Duodenal mucosa (tissue), 2 donors: ENCODE data around the gene TYMS.
"Not testable (repeated sequence)": the region's sequence is repeated elsewhere in the genome, so short reads cannot be mapped to it uniquely, and the experiment has no call there.

ENCODE experiments used
- H3K27ac ChIP-seq: one replicate; pipeline ENCODE4 v1.7.0; 2013; ENCODE audit warnings: low read depth, low read length
- H3K27me3 ChIP-seq, 2 donors: one replicate each; pipeline ENCODE4 v1.7.0; 2013; ENCODE audit warnings: low read length in 2 of 2, control low read depth in 1 of 2; ENCODE audit not compliant: insufficient read depth in 2 of 2, control insufficient read depth in 1 of 2
- H3K36me3 ChIP-seq, 2 donors: one replicate each; pipeline ENCODE4 v1.7.0; 2013; ENCODE audit warnings: low read length in 2 of 2, control low read depth in 1 of 2; ENCODE audit not compliant: insufficient read depth in 2 of 2, control insufficient read depth in 1 of 2
- H3K4me1 ChIP-seq, 2 donors: one replicate each; pipeline ENCODE4 v1.7.0; 2013; ENCODE audit warnings: low read length in 2 of 2, control low read depth in 1 of 2; ENCODE audit not compliant: insufficient read depth in 2 of 2, control insufficient read depth in 1 of 2
- H3K4me3 ChIP-seq, 2 donors: one replicate each; pipeline ENCODE4 v1.7.0; 2013; ENCODE audit warnings: low read length in 2 of 2, low read depth in 1 of 2
- H3K9ac ChIP-seq, 2 donors: one replicate each; pipeline ENCODE4 v1.7.0; 2013; ENCODE audit warnings: low read length in 2 of 2, low read depth in 1 of 2
- H3K9me3 ChIP-seq, 2 donors: one replicate each; pipeline ENCODE4 v1.7.0; 2013; ENCODE audit warnings: low read length in 2 of 2, control low read depth in 1 of 2; ENCODE audit not compliant: control insufficient read depth in 1 of 2

Gene TYMS

DNA sequence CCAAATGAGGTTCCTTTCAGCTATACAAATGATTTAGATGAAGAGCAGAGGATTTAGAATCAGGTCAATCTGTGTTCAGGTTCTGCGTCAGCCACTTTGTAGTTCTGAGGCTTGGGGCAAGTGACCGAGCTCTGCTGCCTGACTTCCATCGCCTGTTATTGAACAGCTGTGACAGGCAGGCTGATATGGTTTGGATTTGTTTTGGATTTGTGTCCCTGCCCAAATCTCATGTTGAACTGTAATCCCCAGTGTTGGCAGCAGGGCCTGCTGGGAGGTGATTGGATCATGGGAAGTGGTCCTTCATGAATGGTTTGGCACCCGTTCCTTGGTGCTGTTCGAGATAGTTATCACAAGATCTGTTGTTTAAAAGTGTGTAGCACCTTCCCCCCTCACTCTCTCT, 18.6 kb downstream of the TYMS start:
- no peaks in the 10 kb centered on the region for H3K9me3 ChIP-seq
- H3K27me3 ChIP-seq = no peaks in the 10 kb centered on the region
- no peak overlapping the region for H3K27ac ChIP-seq
- no peaks in the 10 kb centered on the region for H3K4me1 ChIP-seq
- H3K9ac ChIP-seq = no peak overlapping the region
- H3K4me3 ChIP-seq = no peak overlapping the region
- peaks cover 12 to 72% of the 10 kb centered on the region in 2 donors for H3K36me3 ChIP-seq

DNA sequence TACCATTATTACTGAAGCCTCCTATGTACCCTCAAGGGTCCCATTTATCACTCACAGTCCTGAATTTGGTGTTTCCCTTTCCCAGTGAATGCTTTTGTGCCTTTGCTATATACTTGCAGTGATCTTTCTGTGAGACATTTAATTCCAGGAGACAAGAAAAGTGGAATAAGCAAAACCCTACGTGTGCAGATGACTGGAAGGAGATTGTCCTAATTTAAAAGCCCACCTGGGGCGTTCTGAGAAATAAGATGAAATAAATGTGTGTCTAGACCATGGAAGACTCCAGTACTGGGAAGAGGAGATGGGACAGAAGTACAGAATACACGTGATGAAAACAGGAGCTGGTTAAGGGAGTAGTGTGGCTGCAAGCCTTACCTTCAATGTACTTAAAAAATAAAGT, 19.3 kb downstream of the TYMS start:
- Histone ChIP-seq H3K36me3 (peaks cover 9 to 74% of the 10 kb centered on the region in 2 donors), H3K4me1 (no peaks in the 10 kb centered on the region), H3K27ac (no peak overlapping the region), H3K4me3 (no peak overlapping the region), H3K9ac (no peak overlapping the region), H3K9me3 (no peaks in the 10 kb centered on the region), H3K27me3 (no peaks in the 10 kb centered on the region)

DNA sequence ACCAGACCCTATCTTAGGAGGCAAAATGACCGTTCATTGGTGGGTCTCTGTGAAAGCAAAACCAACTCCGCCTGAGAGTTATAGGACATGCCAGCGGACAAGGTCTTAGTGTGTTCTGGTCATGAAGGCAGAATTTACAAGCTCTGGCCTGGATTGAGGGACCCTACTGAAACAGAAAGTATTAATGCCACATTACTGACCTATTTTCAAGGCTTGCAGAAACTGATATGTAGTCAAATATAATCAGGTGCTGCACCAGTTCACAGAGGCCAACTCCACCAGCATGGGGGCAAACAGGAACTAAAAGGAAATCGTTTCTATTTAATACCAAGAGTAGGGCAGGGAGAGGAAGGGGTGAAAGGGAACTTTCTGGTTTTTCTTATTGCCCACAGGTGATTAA, 19.7 kb downstream of the TYMS start:
- no peak overlapping the region for H3K27ac ChIP-seq
- no peaks in the 10 kb centered on the region for H3K9me3 ChIP-seq
- peaks cover 13 to 76% of the 10 kb centered on the region in 2 donors for H3K36me3 ChIP-seq
- H3K9ac ChIP-seq = no peak overlapping the region
- H3K4me1 ChIP-seq = peaks cover 0 to 2% of the 10 kb centered on the region in 2 donors
- no peaks in the 10 kb centered on the region for H3K27me3 ChIP-seq
- no peak overlapping the region for H3K4me3 ChIP-seq

DNA sequence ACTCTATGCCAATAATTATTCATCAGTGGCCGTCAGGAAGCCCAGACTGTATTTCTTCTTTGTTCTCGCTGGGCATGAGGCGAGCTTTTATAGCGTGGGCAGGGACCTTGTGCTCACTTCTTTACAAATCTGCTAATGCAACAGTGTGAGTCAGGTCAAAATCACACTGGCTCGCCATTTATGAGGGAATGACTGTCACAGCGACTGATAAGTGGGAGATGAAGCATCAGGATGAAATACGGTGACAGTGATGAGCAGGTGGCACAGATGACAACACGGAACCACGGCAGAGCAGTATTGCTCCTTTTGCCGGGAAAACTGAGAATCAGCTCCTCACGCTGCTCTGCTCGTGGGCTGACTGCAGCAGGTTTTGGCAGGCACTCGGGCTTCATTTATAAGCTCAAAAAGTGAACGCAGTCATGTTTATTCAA, 20.5 kb downstream of the TYMS start:
- Histone ChIP-seq H3K9me3 (no peaks in the 10 kb centered on the region), H3K36me3 (peaks cover 11 to 71% of the 10 kb centered on the region in 2 donors), H3K27me3 (no peaks in the 10 kb centered on the region), H3K4me1 (peaks cover 2 to 5% of the 10 kb centered on the region in 2 donors), H3K4me3 (no peak overlapping the region), H3K9ac (no peak overlapping the region), H3K27ac (no peak overlapping the region)

DNA sequence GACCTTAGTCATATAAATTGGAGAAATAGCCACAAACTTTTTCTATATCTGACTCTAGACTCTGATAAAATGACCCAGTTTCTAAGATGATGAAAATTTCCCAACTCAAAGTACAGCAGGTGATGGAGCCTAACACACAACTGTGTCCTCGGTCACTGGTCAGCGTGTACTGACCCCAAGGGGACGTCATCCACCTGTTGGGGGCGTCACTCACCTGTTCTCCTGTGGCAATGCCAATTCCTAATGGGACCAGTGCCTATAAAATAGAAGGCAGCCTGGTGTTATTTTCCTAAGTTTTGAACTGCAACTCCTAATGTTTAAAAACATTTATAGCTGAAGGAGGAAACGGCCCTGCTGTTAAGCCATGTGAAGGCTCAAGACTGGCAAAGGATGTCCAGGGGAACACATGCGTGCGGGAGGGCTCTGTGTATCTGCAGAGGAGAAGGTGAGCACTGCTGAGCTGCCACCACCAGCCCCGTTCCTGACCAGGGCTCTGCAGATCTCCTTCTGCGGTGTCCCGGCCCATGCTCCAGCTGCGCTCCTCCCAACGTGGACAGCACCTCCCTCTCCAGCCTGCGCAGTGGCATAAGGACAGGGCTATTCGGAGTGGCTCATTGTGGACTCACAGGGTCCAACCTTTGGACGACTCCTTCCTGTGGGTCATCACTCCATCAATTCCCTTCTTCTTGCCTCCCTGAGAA, 21.2 kb downstream of the TYMS start:
- no peak overlapping the region for H3K27ac ChIP-seq
- H3K4me3 ChIP-seq = no peak overlapping the region
- H3K9me3 ChIP-seq = no peaks in the 10 kb centered on the region
- H3K36me3 ChIP-seq = peaks cover 11 to 70% of the 10 kb centered on the region in 2 donors
- no peaks in the 10 kb centered on the region for H3K27me3 ChIP-seq
- peaks cover 8 to 10% of the 10 kb centered on the region in 2 donors for H3K4me1 ChIP-seq
- H3K9ac ChIP-seq = no peak overlapping the region

DNA sequence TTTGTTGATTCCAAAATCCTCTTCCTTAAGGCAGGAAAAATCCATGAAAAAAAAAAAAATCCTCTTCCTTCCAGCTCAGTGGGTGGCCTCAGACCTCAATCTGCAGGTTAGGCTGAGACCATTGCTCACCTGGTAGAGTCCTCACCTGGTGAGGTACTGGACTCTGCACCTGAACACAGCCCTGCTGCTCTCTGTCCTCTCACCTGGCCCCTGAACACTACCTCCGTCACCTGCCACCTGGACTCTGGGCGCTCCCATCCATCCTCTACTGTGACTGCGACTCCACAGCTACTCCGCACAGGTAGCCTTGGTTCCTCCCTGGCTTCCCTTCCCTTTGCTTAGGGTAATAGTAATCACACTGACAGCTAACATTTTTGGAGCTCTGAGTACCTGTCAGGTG, 22.1 kb downstream of the TYMS start:
- no peak overlapping the region for H3K4me3 ChIP-seq
- no peaks in the 10 kb centered on the region for H3K9me3 ChIP-seq
- H3K9ac ChIP-seq = no peak overlapping the region
- H3K4me1 ChIP-seq = peaks cover 8 to 10% of the 10 kb centered on the region in 2 donors
- no peak overlapping the region for H3K27ac ChIP-seq
- no peaks in the 10 kb centered on the region for H3K27me3 ChIP-seq
- peaks cover 8 to 64% of the 10 kb centered on the region in 2 donors for H3K36me3 ChIP-seq

DNA sequence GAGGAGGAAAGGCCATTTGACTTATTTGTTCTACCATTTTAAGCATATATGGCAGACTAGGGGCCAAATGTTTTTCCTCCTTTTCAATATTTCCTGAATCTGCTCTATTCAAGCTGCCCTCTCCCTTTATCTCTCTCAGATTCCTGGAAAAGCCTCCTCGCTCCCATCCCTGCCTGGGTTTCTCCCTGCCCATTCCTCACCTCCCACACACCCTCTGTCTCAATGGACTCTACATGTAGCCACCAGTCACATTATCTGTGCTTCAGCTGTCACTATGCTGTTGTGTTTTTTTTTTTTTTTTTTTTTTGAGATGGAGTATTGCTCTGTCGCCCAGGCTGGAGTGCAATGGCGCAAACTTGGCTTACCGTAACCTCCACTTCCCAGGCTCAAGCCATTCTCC, 22.9 kb downstream of the TYMS start:
- no peak overlapping the region for H3K27ac ChIP-seq

DNA sequence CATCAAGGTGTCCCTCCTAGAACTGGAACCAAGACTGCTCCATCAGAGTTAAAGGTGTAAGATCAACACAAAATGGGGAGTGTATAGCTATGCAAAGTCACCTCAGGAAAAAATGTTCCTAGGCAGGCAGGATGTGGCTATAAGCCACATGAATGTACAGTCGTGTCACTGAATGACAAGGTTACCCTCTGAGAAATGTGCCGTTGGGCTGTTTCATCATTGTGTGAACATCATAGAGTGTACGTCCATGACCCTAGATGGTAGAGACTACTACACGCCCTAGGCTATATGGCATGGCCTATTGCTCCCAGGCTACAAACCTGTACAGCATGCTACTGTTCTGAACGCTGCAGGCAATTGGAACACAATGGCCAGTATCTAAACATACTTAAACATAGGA, 24.5 kb downstream of the TYMS start:
- Histone ChIP-seq H3K27ac (no peak overlapping the region), H3K36me3 (peaks cover 8 to 57% of the 10 kb centered on the region in 2 donors), H3K4me3 (no peak overlapping the region)

More for the DNA sequence above, 22.9 kb downstream of the TYMS start:
- Histone ChIP-seq H3K9ac (no peak overlapping the region), H3K36me3 (peaks cover 8 to 58% of the 10 kb centered on the region in 2 donors), H3K9me3 (no peaks in the 10 kb centered on the region), H3K4me3 (no peak overlapping the region), H3K27me3 (no peaks in the 10 kb centered on the region), H3K4me1 (peaks cover 8 to 10% of the 10 kb centered on the region in 2 donors)

DNA sequence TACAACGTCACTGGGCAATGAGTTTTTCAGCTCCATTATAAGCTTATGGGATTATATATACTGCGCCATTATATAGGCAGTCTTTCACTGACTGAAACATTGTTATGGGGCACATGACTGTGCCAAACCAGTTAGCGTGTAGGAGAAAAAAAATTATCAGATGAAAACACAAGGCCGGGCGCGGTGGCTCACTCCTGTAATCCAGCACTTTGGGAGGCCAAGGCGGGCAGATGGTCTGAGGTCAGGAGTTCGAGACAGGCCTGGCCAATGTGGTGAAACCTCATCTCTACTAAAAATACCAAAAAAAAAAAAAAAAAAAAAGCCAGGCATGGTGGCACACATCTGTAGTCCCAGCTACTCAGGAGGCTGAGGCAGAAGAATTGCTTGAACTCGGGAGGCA, 25.0 kb downstream of the TYMS start:
- not testable (repeated sequence) for H3K27me3 ChIP-seq, H3K9me3 ChIP-seq, H3K27ac ChIP-seq, H3K9ac ChIP-seq, H3K4me3 ChIP-seq
- Histone ChIP-seq H3K4me1 (peaks cover 8 to 10% of the 10 kb centered on the region in 2 donors), H3K36me3 (peaks cover 12 to 57% of the 10 kb centered on the region in 2 donors)

More for the DNA sequence above, 24.5 kb downstream of the TYMS start:
- H3K27me3 ChIP-seq = no peaks in the 10 kb centered on the region
- peaks cover 8 to 10% of the 10 kb centered on the region in 2 donors for H3K4me1 ChIP-seq
- H3K9me3 ChIP-seq = no peaks in the 10 kb centered on the region
- H3K9ac ChIP-seq = no peak overlapping the region

DNA sequence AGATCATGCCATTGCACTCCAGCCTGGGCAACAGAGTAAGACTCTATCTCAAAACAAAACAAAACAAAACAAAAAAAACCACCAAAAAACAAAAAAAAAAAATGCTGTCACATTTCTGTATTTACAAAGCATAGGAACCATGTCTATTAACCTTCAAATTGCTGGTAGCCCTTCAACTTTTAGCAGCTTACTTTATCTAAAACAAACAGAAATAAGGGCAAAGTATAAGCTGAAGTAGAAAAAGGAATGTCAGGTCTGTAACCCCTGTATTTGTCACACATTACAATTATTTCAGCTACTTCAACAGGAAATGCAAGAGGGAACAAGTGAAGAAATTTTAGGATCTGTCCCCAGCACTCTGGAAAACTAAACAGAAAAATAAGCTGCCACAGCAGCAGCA, 25.4 kb downstream of the TYMS start:
- Histone ChIP-seq H3K9me3 (no peaks in the 10 kb centered on the region), H3K36me3 (peaks cover 13 to 56% of the 10 kb centered on the region in 2 donors), H3K4me3 (no peak overlapping the region), H3K4me1 (peaks cover 8 to 10% of the 10 kb centered on the region in 2 donors), H3K9ac (no peak overlapping the region), H3K27ac (no peak overlapping the region), H3K27me3 (no peaks in the 10 kb centered on the region)
